Endodermal cell (in vitro differentiated cells): ENCODE measurements around the gene MED13L. TPM values are rescaled to one million over a fixed set of nuclear protein-coding genes. Genes with fewer than 3 reads are reported as not detected.
A peak's percentile ranks its signal among the peaks of the same experiment; 100 is the strongest.

Source experiments
- DNase-seq: peaks from one replicate; pipeline ENCODE4 v3.0.0-alpha.2; 2017
- H3K27ac ChIP-seq: 2 replicates; pipeline ENCODE4 v1.5.1; 2013; ENCODE audit warnings: mild to moderate bottlenecking, low read depth, low read length, moderate library complexity
- H3K27me3 ChIP-seq: 2 replicates; pipeline ENCODE4 v1.6.1; 2013; ENCODE audit warnings: mild to moderate bottlenecking, low read length, moderate library complexity; ENCODE audit not compliant: insufficient read depth, control insufficient read depth, poor library complexity, severe bottlenecking
- H3K36me3 ChIP-seq: 2 replicates; pipeline ENCODE4 v1.7.0; 2013; ENCODE audit warnings: mild to moderate bottlenecking, low read length, moderate library complexity; ENCODE audit not compliant: control insufficient read depth, insufficient read depth
- H3K4me1 ChIP-seq: one replicate; pipeline ENCODE4 v1.7.0; 2013; ENCODE audit warnings: low read length; ENCODE audit not compliant: control insufficient read depth, insufficient read depth
- H3K4me3 ChIP-seq: 2 replicates; pipeline ENCODE4 v1.5.1; 2013; ENCODE audit warnings: mild to moderate bottlenecking, low read length, moderate library complexity
- H3K9ac ChIP-seq: 2 replicates; pipeline ENCODE4 v1.6.1; 2013; ENCODE audit warnings: mild to moderate bottlenecking, low read length, moderate library complexity; ENCODE audit not compliant: poor library complexity, severe bottlenecking; ENCODE audit errors: extremely low read depth
- H3K9me3 ChIP-seq: 2 replicates; pipeline ENCODE4 v1.6.1; 2013; ENCODE audit warnings: mild to moderate bottlenecking, low read length, moderate library complexity; ENCODE audit not compliant: control insufficient read depth
- H3K27ac Mint-ChIP-seq: 2 replicates; pipeline ENCODE4 v1.8.0; 2020; ENCODE audit warnings: mixed read lengths
- H3K27me3 Mint-ChIP-seq: 2 replicates; pipeline ENCODE4 v1.8.0; 2021; ENCODE audit warnings: mild to moderate bottlenecking, mixed read lengths; ENCODE audit not compliant: insufficient read depth
- H3K36me3 Mint-ChIP-seq: 2 replicates; pipeline ENCODE4 v1.8.0; 2020; ENCODE audit warnings: low read depth, mixed read lengths
- H3K4me1 Mint-ChIP-seq: 2 replicates; pipeline ENCODE4 v1.8.0; 2020; ENCODE audit warnings: mixed read lengths
- H3K4me3 Mint-ChIP-seq: 2 replicates; pipeline ENCODE4 v1.8.0; 2020; ENCODE audit warnings: mild to moderate bottlenecking, moderate library complexity, mixed read lengths
- H3K9me3 Mint-ChIP-seq: 2 replicates; pipeline ENCODE4 v1.8.0; 2020; ENCODE audit warnings: mild to moderate bottlenecking, mixed read lengths
- CTCF ChIP-seq: fragments of 200-600 bp; sonication (generic); conservative IDR thresholded peaks from 2 replicates; pipeline ENCODE4 v1.5.0; 2021; ENCODE audit warnings: antibody characterized with exemption, mild to moderate bottlenecking
- WGBS, 2 experiments: methylation state at CpG; one replicate each; pipeline versions ENCODE4 v1.1.5 to v1.1.7; 2013; ENCODE audit warnings: missing lambda C conversion rate in 2 of 2, mixed read lengths in 1 of 2; ENCODE audit not compliant: insufficient coverage in 1 of 2, insufficient read length in 1 of 2; 5-methylcytosine and 5-hydroxymethylcytosine counted together
- total RNA-seq, 2 donors: library from RNA; stranded (reverse); fragmentation: NEBNext Ultra II Directional in 1 of 2; extraction: Animal tissue kit (Norgen Biotek cat#: 25700) in 1 of 2; gene quantifications; 2 replicates in 1 of 2; 3 replicates in 1 of 2; pipeline ENCODE4 v1.2.1, GENCODE V29; 2021

The MED13L gene
- total RNA-seq, 2 donors from 2014 or later = 101 to 111 TPM

DNA sequence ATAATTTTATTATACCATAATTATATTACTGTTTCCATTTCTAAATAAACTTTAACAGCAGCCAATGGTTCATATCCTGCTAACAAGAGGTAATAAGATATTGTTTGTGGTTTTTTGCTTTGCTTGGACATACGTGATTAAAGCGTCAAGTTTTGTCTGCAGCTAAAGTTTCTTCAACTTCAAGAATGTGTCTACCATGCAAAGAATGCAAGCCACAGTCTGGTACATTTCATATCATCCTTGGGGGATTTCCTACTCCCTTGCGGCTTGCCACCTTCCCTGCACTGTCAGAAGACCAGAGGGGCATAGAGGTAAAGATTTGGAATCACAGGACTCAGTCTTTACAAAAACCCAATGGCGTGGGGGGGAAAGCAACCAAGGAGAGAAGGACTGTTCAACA, 125.2 kb downstream of the MED13L start:
- H3K27ac Mint-ChIP-seq = no peak overlapping the region
- TF ChIP-seq CTCF = no peak
- H3K4me1 Mint-ChIP-seq = peaks cover 45% of the 10 kb centered on the region
- Histone ChIP-seq H3K9ac (no peak overlapping the region), H3K36me3 (no peaks in the 10 kb centered on the region), H3K27me3 (no peaks in the 10 kb centered on the region), H3K4me1 (peaks cover 9% of the 10 kb centered on the region), H3K4me3 (no peak overlapping the region), H3K27ac (no peak overlapping the region), H3K9me3 (no peaks in the 10 kb centered on the region)
- no peak overlapping the region for H3K4me3 Mint-ChIP-seq
- H3K9me3 Mint-ChIP-seq = no peaks in the 10 kb centered on the region
- no peaks in the 10 kb centered on the region for H3K27me3 Mint-ChIP-seq
- peak; percentile 36 for DNase-seq
- no peaks in the 10 kb centered on the region for H3K36me3 Mint-ChIP-seq
- WGBS, 2 experiments = 90 to 95% methylated on average over 2 to 4 of the region's 4 CpGs

GRCh38 chr12:116150452-116150851, 127.0 kb downstream of the MED13L start:
- Mint-ChIP-seq H3K4me3 (no peak overlapping the region), H3K27me3 (no peaks in the 10 kb centered on the region), H3K36me3 (no peaks in the 10 kb centered on the region), H3K27ac (peak overlapping the region; percentile 12), H3K9me3 (no peaks in the 10 kb centered on the region), H3K4me1 (peaks cover 41% of the 10 kb centered on the region)
- Histone ChIP-seq H3K27me3 (no peaks in the 10 kb centered on the region), H3K36me3 (no peaks in the 10 kb centered on the region), H3K4me1 (peaks cover 9% of the 10 kb centered on the region), H3K27ac (no peak overlapping the region), H3K9me3 (no peaks in the 10 kb centered on the region), H3K4me3 (no peak overlapping the region), H3K9ac (no peak overlapping the region)
- WGBS, 2 experiments = 94 to 100% methylated on average over 3 to 5 of the region's 5 CpGs
- TF ChIP-seq CTCF = no peak
- DNase-seq = peak; percentile 45

- H3K4me1 Mint-ChIP-seq = peaks cover 41% of the 10 kb centered on the region
- WGBS, 2 experiments = 95 to 100% methylated on average over 2 to 4 of the region's 4 CpGs
These were observed 127.5 kb downstream of the MED13L start for GRCh38 chr12:116150001-116150400.

More at GRCh38 chr12:116150001-116150400, 127.5 kb downstream of the MED13L start:
- Histone ChIP-seq H3K27me3 (no peaks in the 10 kb centered on the region), H3K4me1 (peaks cover 9% of the 10 kb centered on the region), H3K4me3 (no peak overlapping the region), H3K9me3 (no peaks in the 10 kb centered on the region), H3K9ac (no peak overlapping the region), H3K27ac (no peak overlapping the region), H3K36me3 (no peaks in the 10 kb centered on the region)
- no peaks in the 10 kb centered on the region for H3K9me3 Mint-ChIP-seq
- no peaks in the 10 kb centered on the region for H3K36me3 Mint-ChIP-seq
- no peak overlapping the region for H3K4me3 Mint-ChIP-seq
- DNase-seq = no peak
- no peak for TF ChIP-seq CTCF
- H3K27ac Mint-ChIP-seq = peak overlapping the region; percentile 12
- H3K27me3 Mint-ChIP-seq = no peaks in the 10 kb centered on the region
